HEK293 (cell line): ENCODE results near the gene S1PR4.

Experiments
- CTCF ChIA-PET: fragments of 350-600 bp; formaldehyde crosslinking; extraction: SDS; loops from one replicate; lab custom pipeline; 2021; ENCODE audit warnings: antibody characterized with exemption; lab: Yijun Ruan, JAX
- POLR2A ChIA-PET: fragments of 300-600 bp; formaldehyde crosslinking; extraction: SDS; loops from one replicate; lab custom pipeline; 2020; ENCODE audit warnings: antibody characterized with exemption, inconsistent platforms; lab: Yijun Ruan, JAX
- H3K27ac ChIP-seq: fragments of 200-500 bp; sonication (Bioruptor generic); 2 replicates; pipeline ENCODE4 v1.5.1; 2014; ENCODE audit warnings: low read depth, low read length, control low read depth, inconsistent platforms; ENCODE audit errors: extremely low read depth
- H3K36me3 ChIP-seq, 2 experiments: fragments of 200-500 bp in 1 of 2; sonication (Bioruptor generic) in 1 of 2; 1 replicate in 1 of 2; 2 replicates in 1 of 2; pipeline ENCODE4 v1.5.1; 2014 to 2017; ENCODE audit warnings: inconsistent platforms in 2 of 2, low read length in 2 of 2; ENCODE audit not compliant: control insufficient read depth in 2 of 2, insufficient read depth in 1 of 2
- H3K4me1 ChIP-seq: fragments of 200-500 bp; sonication (Bioruptor generic); 2 replicates; pipeline ENCODE4 v1.5.1; 2014; ENCODE audit warnings: mild to moderate bottlenecking, low read length, inconsistent platforms; ENCODE audit not compliant: control insufficient read depth, insufficient read depth
- H3K4me3 ChIP-seq: 2 replicates; pipeline ENCODE4 v1.5.1; 2011; ENCODE audit warnings: low read depth, mild to moderate bottlenecking, control low read depth, low read length, moderate library complexity
- H3K9me3 ChIP-seq: fragments of 200-500 bp; sonication (Bioruptor generic); 2 replicates; pipeline ENCODE4 v1.5.1; 2014; ENCODE audit warnings: low read depth, low read length, inconsistent platforms; ENCODE audit not compliant: control insufficient read depth, insufficient read depth
- GLIS1 ChIP-seq: fragments of 450-650 bp; formaldehyde crosslinking; IDR thresholded peaks from 2 replicates; pipeline ENCODE4 v1.5.1; 2016; ENCODE audit warnings: missing biosample characterization, missing genetic modification characterization
- KLF16 ChIP-seq: fragments of 450-650 bp; formaldehyde crosslinking; IDR thresholded peaks from 2 replicates; pipeline ENCODE4 v1.5.1; 2017; ENCODE audit warnings: missing biosample characterization, missing genetic modification characterization
- MZF1 ChIP-seq: fragments of 450-650 bp; formaldehyde crosslinking; IDR thresholded peaks from 2 replicates; pipeline ENCODE4 v1.5.1; 2017; ENCODE audit warnings: missing biosample characterization, missing genetic modification characterization, borderline replicate concordance
- PRDM1 ChIP-seq: fragments of 450-650 bp; formaldehyde crosslinking; IDR thresholded peaks from 2 replicates; pipeline ENCODE4; 2016; ENCODE audit warnings: missing biosample characterization, missing genetic modification characterization
- PRDM6 ChIP-seq: fragments of 450-650 bp; formaldehyde crosslinking; IDR thresholded peaks from 2 replicates; pipeline ENCODE4 v1.5.1; 2017; ENCODE audit warnings: missing biosample characterization, missing genetic modification characterization
- SCRT2 ChIP-seq: fragments of 450-650 bp; formaldehyde crosslinking; IDR thresholded peaks from 2 replicates; pipeline ENCODE4 v1.5.1; 2016; ENCODE audit warnings: missing biosample characterization, missing genetic modification characterization
- SETDB1 ChIP-seq: IDR thresholded peaks from one replicate; pipeline ENCODE4 v1.6.1; 2017; ENCODE audit warnings: mild to moderate bottlenecking, low read length, moderate library complexity, mixed read lengths; ENCODE audit not compliant: insufficient read length
- SP7 ChIP-seq: fragments of 450-650 bp; formaldehyde crosslinking; IDR thresholded peaks from 2 replicates; pipeline ENCODE4 v1.5.1; 2016; ENCODE audit warnings: missing biosample characterization, missing genetic modification characterization
- TRIM28 ChIP-seq: IDR thresholded peaks from 2 replicates; pipeline ENCODE4 v1.6.1; 2011; ENCODE audit warnings: low read length, control low read depth, borderline replicate concordance
- WT1 ChIP-seq: fragments of 450-650 bp; formaldehyde crosslinking; IDR thresholded peaks from 2 replicates; pipeline ENCODE4 v1.5.1; 2016; ENCODE audit warnings: missing biosample characterization, missing genetic modification characterization
- ZBTB1 ChIP-seq: fragments of 450-650 bp; formaldehyde crosslinking; IDR thresholded peaks from 2 replicates; pipeline ENCODE4 v1.5.1; 2016; ENCODE audit warnings: missing biosample characterization, missing genetic modification characterization
- ZNF133 ChIP-seq: fragments of 450-650 bp; formaldehyde crosslinking; IDR thresholded peaks from 2 replicates; pipeline ENCODE4 v1.5.1; 2016; ENCODE audit warnings: missing biosample characterization, missing genetic modification characterization
- ZNF175 ChIP-seq: fragments of 450-650 bp; formaldehyde crosslinking; IDR thresholded peaks from 2 replicates; pipeline ENCODE4 v1.5.1; 2016; ENCODE audit warnings: missing biosample characterization, missing genetic modification characterization
- ZNF211 ChIP-seq: fragments of 450-650 bp; formaldehyde crosslinking; IDR thresholded peaks from 2 replicates; pipeline ENCODE4 v1.5.1; 2016; ENCODE audit warnings: low read depth, missing biosample characterization, missing genetic modification characterization
- ZNF23 ChIP-seq: fragments of 450-650 bp; formaldehyde crosslinking; IDR thresholded peaks from 2 replicates; pipeline ENCODE4 v1.5.1; 2016; ENCODE audit warnings: missing biosample characterization, missing genetic modification characterization, borderline replicate concordance
- ZNF280D ChIP-seq: fragments of 450-650 bp; formaldehyde crosslinking; IDR thresholded peaks from 2 replicates; pipeline ENCODE4 v1.5.1; 2016; ENCODE audit warnings: missing biosample characterization, missing genetic modification characterization
- ZNF366 ChIP-seq: fragments of 450-650 bp; formaldehyde crosslinking; conservative IDR thresholded peaks from 2 replicates; pipeline ENCODE4 v1.5.1; 2016; ENCODE audit warnings: missing biosample characterization, missing genetic modification characterization
- ZNF37A ChIP-seq: fragments of 450-650 bp; IDR thresholded peaks from 2 replicates; pipeline ENCODE4 v1.5.1; 2018; ENCODE audit warnings: missing biosample characterization, missing genetic modification characterization
- ZNF394 ChIP-seq: fragments of 450-650 bp; formaldehyde crosslinking; IDR thresholded peaks from 2 replicates; pipeline ENCODE4 v1.5.1; 2016; ENCODE audit warnings: missing biosample characterization, missing genetic modification characterization, mild to moderate bottlenecking, moderate library complexity, borderline replicate concordance
- ZNF398 ChIP-seq: fragments of 450-650 bp; formaldehyde crosslinking; IDR thresholded peaks from 2 replicates; pipeline ENCODE4 v1.5.1; 2017; ENCODE audit warnings: missing biosample characterization, missing genetic modification characterization
- ZNF571 ChIP-seq: fragments of 450-650 bp; formaldehyde crosslinking; IDR thresholded peaks from 2 replicates; pipeline ENCODE4 v1.5.0; 2017; ENCODE audit warnings: missing biosample characterization, missing genetic modification characterization
- ZNF623 ChIP-seq: fragments of 450-650 bp; formaldehyde crosslinking; IDR thresholded peaks from 2 replicates; pipeline ENCODE4 v1.5.1; 2016; ENCODE audit warnings: missing biosample characterization, missing genetic modification characterization
- ZNF654 ChIP-seq: fragments of 450-650 bp; formaldehyde crosslinking; IDR thresholded peaks from 2 replicates; pipeline ENCODE4 v1.5.1; 2016; ENCODE audit warnings: low read depth, missing biosample characterization, missing genetic modification characterization
- ZNF707 ChIP-seq: fragments of 450-650 bp; formaldehyde crosslinking; IDR thresholded peaks from 2 replicates; pipeline ENCODE4 v1.5.1; 2016; ENCODE audit warnings: missing biosample characterization, missing genetic modification characterization
- ZNF785 ChIP-seq: fragments of 450-650 bp; formaldehyde crosslinking; IDR thresholded peaks from 2 replicates; pipeline ENCODE4 v1.5.1; 2016; ENCODE audit warnings: missing biosample characterization, missing genetic modification characterization
- TF ChIP-seq, protein P1 (sequence below): fragments of 450-650 bp; formaldehyde crosslinking; IDR thresholded peaks from 2 replicates; pipeline ENCODE4 v1.5.1; 2016; ENCODE audit warnings: missing biosample characterization, missing genetic modification characterization

The S1PR4 gene

DNA sequence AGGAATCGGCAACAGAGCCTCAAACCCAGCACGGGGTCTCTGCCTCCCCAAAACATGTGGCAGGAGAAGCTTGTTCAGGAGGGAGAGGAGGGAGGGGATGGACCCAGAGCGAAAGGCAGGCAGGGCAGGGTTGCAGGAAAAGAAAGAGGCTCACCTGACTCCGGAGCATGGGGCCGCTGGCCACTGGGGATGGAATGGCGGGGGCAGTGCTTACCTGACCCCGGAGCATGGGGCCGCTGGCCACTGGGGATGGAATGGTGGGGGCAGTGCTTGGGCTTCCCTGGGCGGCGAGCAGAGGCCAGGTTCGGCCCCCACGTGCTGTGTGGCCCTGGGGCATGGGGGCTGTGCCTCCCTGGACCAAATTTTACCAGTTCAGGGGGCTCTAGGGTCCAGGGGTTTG, 32.6 kb downstream of the S1PR4 start (continued):
- TF ChIP-seq PRDM6 (tag by site-specific recombination) = no peak
- TF ChIP-seq ZNF133 (tag by site-specific recombination) = no peak
- TF ChIP-seq SP7 = no peak
- no peak for TF ChIP-seq ZBTB1 (tag by site-specific recombination)
- no peak for TF ChIP-seq SETDB1
- no peak for TF ChIP-seq ZNF785
- TF ChIP-seq ZNF366 (tag by site-specific recombination) = no peak
- no peak for TF ChIP-seq GLIS1 (tag by site-specific recombination)
- no peak for TF ChIP-seq MZF1 (tag by site-specific recombination)
- TF ChIP-seq ZNF571 (tag by site-specific recombination) = no peak

DNA sequence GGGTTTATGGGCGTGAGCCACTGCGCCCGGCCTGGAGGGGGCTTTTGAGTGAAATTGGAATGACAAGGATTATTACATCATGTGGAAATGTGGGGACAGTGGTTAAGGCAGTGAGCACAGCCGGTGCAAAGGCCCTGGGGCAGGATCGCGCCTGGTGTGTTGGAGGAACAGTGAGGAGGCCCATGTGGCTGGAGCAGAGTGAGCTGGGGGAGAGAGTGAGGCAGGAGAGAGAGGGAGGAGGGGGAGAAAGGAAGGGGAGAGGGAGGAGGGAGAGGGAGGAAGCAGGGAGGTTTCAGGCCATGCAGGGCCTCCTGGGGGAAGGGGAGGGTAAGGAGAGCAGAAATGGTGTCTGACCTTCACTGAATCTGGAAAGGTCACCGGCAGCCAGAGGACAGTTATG, 34.6 kb downstream of the S1PR4 start:
- Histone ChIP-seq H3K9me3 (no peaks in the 10 kb centered on the region), H3K4me1 (no peaks in the 10 kb centered on the region), H3K4me3 (no peak overlapping the region), H3K36me3 (peaks cover 0 to 18% of the 10 kb centered on the region in 2 experiments; a peak in 2 of 3 replicates), H3K27ac (no peak overlapping the region)
- ChIA-PET CTCF (interaction anchor here (0.6 kb wide), 1 partner anchor 829 kb away, joined by 4 read pairs; no protein-coding TSS in a partner anchor), POLR2A (no interaction called here)
- no peak for TF ChIP-seq TRIM28
- TF ChIP-seq ZNF211 = no peak
- peak; percentile 69 for TF ChIP-seq ZNF398
- TF ChIP-seq PRDM1 (tag by site-specific recombination) = peak; percentile 49; the same call in 1 of the 2 replicates
- TF ChIP-seq ZNF785 = no peak
- TF ChIP-seq WT1 (tag by site-specific recombination) = no peak
- 0 out of 2 replicates have a peak, but pooled peaks have one; percentile 43 for TF ChIP-seq ZNF280D (tag by site-specific recombination)
- no peak for TF ChIP-seq ZNF707 (tag by site-specific recombination)
- TF ChIP-seq SCRT2 (tag by site-specific recombination) = no peak
- no peak for TF ChIP-seq ZNF175 (tag by site-specific recombination)
- TF ChIP-seq KLF16 = no peak
- TF ChIP-seq ZBTB1 (tag by site-specific recombination) = no peak
- peak; percentile 100 for TF ChIP-seq ZNF623 (tag by site-specific recombination)
- TF ChIP-seq ZNF23 = no peak
- TF ChIP-seq, protein P1, sequence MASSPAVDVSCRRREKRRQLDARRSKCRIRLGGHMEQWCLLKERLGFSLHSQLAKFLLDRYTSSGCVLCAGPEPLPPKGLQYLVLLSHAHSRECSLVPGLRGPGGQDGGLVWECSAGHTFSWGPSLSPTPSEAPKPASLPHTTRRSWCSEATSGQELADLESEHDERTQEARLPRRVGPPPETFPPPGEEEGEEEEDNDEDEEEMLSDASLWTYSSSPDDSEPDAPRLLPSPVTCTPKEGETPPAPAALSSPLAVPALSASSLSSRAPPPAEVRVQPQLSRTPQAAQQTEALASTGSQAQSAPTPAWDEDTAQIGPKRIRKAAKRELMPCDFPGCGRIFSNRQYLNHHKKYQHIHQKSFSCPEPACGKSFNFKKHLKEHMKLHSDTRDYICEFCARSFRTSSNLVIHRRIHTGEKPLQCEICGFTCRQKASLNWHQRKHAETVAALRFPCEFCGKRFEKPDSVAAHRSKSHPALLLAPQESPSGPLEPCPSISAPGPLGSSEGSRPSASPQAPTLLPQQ = no peak
- TF ChIP-seq ZNF394 (tag by site-specific recombination) = no peak
- TF ChIP-seq ZNF37A (tag by site-specific recombination) = no peak
- no peak for TF ChIP-seq ZNF654 (tag by site-specific recombination)
